Measurements from ENCODE around the gene DEPDC7.
"Not testable (repeated sequence)": the region's sequence is repeated elsewhere in the genome, so short reads cannot be mapped to it uniquely, and the experiment has no call there.

The DEPDC7 gene

DNA sequence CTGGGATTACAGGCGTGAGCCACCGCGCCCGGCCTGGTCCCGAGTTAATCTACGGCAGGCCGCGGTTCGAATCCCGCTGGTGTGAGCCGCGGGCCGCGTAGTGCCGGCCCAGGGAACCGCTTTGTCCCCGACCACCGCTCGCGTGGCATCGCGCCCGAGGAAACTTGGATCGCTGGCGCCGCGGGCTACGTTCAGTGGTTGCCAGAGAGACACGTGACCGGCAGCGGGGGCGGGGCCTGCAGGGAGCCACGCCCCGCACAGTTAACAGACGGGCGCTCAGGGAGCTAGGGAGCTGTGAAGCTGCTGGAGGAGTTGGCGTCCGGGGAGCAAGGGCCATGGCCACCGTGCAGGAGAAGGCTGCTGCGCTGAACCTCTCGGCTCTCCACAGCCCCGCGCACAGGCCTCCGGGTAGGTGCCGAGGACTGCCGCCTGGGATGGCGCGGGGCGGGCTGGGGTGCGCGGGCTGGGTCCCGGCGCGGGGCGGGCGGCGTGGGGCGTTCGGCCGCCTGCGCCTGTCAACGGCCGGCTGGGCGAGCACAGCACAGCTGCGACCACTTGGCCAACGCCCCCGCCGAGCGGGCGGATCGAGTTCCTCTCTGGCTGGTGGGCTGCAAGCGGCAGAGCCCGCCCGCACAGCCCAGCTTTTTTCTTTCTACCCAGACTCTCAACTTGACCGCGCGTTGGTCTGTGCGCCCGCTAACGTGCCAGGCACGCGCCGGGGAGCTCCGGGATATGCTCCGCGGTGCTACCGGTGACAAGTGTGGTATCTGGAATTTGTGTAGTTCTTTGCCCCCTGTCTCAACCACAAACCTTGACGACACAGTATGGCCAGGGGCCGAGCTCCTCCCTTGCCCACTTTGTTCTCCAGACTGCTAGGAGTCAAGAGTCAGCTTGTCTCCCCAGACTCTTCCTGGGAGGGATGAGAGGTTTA, at the start of gene DEPDC7:
TSS of gene DEPDC7 (plus strand) at position 258 of the 931 bp plus-strand sequence. CDS start at position 336, 78 bp downstream.
- DNase-seq (ENCODE audit: low read depth): peak; percentile 79

DNA sequence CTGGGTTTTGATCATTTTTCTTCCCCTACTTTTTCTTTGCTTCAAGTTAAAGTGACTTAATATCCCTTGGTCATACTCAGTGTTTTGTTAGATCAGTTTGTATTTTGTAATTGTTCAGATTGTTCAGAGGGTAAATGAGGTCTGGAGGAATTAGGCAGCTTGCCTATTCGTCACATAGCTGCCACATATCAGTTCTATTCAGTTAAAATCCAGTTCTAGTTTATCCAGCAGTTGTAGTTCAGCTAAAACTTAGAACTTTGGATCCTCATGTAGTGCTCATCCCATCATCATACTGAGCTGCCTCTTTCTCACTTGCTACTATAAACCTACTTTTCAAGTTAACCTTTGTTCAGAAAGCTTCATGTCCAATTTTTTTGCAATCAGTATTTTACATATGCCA, 47.1 kb upstream of the DEPDC7 start:
- DNase-seq (ENCODE audit: low read depth): no peak

- DNase-seq (ENCODE audit: low read depth): not testable (repeated sequence)
These were observed 43.4 kb upstream of the DEPDC7 start for GRCh38 chr11:32972233-32972632.

DNA sequence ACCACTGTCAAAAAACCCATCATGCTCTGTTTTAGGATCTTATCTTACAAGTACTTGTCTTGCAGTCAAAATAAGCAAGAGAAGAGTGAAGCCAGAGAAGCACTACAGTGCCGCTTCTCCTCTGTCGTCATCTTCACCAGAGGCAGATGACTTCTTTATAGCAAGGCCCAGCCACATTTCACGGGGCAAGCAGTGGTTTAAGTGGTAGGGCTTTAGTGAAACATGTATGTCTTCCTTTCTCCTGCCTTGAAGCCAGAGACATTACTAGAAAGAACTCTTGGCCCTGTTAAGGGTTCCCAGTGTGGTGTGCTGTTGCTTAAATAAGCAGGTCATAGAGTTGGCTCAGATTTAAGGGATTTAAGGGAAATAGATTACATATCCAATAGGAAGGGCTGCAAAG, 42.9 kb upstream of the DEPDC7 start:
- DNase-seq (ENCODE audit: low read depth): no peak

DNA sequence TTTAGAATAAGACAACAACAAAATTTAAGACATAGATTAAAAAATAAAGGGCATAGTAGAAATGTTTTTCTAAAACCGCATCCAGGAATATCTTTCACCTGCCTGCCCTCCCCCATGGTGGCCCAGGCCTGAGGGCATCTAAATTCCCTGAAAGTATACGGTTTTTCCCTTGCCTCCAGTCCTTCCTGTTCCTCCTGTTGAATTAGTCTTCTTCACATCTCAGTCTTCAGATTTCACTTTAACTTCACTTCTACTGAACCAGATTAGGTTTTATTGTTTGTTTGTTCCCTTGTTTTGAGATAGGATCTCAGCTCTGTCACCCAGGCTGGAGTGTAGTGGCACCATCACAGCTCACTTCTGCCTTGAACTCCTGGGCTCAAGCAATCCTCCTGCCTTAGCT, 33.1 kb upstream of the DEPDC7 start:
- no peak for DNase-seq (ENCODE audit: low read depth)

DNA sequence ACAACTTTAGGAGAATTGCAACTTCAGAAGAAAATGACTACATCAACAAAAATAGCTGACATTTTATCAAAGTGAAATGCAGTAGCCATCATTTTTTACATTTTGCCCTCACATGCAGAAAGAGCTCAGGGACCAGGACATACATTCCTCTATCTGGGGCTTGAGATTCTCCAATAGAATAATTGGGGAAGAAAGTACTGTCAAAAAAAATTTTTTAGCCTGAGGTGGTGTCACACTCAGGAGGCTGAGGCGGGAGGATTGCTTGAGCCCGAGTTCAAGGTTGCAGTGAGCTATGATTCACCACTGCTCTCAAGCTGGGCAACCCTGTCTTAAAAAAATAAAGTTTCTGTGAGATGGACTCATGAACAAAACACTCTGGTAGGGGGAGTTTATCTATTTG, 32.2 kb upstream of the DEPDC7 start:
- no peak for DNase-seq (ENCODE audit: low read depth)

- DNase-seq (ENCODE audit: low read depth): no peak
These were observed 30.1 kb upstream of the DEPDC7 start for GRCh38 chr11:32985600-32985999.

GRCh38 chr11:32987851-32988250, 27.8 kb upstream of the DEPDC7 start:
- DNase-seq (ENCODE audit: low read depth): no peak

- DNase-seq (ENCODE audit: low read depth): no peak
These were observed 25.2 kb upstream of the DEPDC7 start for GRCh38 chr11:32990481-32990880.

DNA sequence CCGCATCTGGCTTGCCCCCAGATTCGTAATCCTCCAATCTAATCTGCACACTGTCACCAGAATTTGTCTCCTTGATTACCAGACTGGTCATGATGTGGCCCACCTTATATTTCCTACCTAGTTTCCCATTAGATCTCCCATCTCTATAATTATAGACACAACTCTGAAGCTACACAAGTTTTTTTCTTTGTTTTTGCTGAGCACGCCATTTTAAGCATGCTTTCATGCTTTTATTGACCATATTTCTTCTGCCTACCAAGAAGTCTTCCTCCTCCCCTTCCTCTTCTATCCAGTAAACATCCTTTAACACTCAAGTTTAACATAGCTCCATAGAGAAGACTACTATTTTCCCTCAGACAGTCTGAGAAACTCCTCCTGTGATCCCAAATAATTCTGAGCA, 24.3 kb upstream of the DEPDC7 start:
- no peak for DNase-seq (ENCODE audit: low read depth)

DNA sequence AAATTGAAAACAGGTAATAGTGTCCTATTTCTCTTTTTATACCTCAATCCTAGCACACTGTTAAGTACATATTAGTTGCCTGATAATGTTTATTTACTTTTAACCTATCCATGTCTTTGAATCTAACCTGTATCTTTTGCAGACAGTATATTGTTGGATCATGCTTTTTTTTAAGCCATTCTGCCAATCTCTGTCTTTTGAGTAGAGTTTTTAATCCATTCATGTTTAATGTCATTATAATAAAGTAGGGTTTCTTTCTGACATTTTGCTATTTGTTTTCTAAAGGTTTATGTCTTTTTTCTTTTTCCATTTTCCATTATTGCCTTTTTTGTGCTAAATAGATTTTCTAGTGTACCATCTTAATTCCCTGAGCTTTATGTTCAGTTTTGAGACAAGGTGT, 23.8 kb upstream of the DEPDC7 start:
- DNase-seq (ENCODE audit: low read depth): no peak

- peak; percentile 72 for DNase-seq (ENCODE audit: low read depth)
These were observed 15.5 kb upstream of the DEPDC7 start for GRCh38 chr11:33000181-33000580.

GRCh38 chr11:33001281-33001680, 14.4 kb upstream of the DEPDC7 start:
- no peak for DNase-seq (ENCODE audit: low read depth)

- no peak for DNase-seq (ENCODE audit: low read depth)
These were observed 13.7 kb upstream of the DEPDC7 start for GRCh38 chr11:33001751-33002542.

GRCh38 chr11:33005175-33005574, 10.5 kb upstream of the DEPDC7 start:
- DNase-seq (ENCODE audit: low read depth): no peak

DNA sequence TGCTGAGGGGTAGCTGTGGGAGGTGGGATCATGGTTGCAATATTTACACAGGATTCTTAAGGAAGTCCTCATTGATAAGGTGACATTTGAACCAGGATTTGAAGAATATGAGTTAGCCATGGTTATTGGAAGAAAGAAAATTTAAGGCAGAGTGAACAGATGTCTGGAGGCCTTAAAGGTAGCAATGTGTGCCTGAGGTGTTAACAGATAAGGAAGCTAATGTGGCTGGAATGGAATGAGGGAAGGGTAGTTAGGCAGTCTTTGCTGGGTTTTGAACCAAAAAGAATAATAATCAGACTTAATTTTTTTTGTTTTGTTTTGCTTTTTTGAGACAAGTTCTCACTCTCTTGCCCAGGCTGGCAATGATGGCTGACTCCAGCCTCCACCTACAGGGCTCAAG, 9.7 kb upstream of the DEPDC7 start:
- DNase-seq (ENCODE audit: low read depth): no peak

GRCh38 chr11:33013755-33014154, 1.9 kb upstream of the DEPDC7 start:
- DNase-seq (ENCODE audit: low read depth): no peak

GRCh38 chr11:33016654-33017053, 976 bp downstream of the DEPDC7 start:
- DNase-seq (ENCODE audit: low read depth): no peak

DNA sequence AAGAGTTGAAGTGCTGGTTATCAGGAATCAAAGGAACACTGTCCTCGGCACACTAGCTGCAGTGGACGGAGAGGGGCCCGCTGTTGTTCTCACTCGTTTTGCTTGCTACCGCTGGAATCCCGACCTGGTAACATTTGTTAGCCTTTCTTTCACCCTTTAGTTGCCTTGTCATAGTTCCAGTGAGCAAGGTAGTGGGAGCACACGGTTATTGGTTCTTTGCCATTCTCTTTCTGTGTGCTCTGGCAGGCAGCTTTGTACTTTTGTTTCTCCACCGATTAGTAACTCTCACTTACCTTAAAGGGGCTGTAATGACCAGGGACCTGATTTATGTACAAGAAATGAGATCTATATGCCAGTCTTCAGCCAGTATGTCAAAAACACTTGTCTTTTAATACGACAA, 1.8 kb downstream of the DEPDC7 start:
- DNase-seq (ENCODE audit: low read depth): no peak

- DNase-seq (ENCODE audit: low read depth): no peak
These were observed 2.3 kb downstream of the DEPDC7 start for GRCh38 chr11:33017965-33018364.

- no peak for DNase-seq (ENCODE audit: low read depth)
These were observed 3.2 kb downstream of the DEPDC7 start for GRCh38 chr11:33018840-33019239.

DNA sequence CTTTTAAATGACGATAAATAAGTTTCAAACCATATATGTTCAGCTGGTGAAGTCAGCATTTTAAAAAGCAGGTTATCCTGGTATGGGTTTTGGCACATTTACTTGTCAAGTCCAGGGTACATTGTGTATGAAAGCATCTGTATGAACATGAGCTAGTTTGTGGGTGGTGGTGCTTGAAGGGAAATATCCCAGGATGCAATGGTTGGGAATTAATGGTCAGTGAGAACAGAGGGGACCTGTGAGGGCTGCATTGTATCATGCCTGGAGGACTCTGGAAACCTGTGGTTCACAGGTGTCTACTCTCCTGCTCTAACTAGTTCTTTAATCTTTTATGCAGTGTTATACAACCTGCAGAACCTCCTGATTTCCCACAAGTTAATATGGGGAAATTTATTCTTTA, 5.8 kb downstream of the DEPDC7 start:
- DNase-seq (ENCODE audit: low read depth): no peak

- no peak for DNase-seq (ENCODE audit: low read depth)
These were observed 6.3 kb downstream of the DEPDC7 start for GRCh38 chr11:33021937-33022336.
